ENCODE data around the gene GBP4.

DNA sequence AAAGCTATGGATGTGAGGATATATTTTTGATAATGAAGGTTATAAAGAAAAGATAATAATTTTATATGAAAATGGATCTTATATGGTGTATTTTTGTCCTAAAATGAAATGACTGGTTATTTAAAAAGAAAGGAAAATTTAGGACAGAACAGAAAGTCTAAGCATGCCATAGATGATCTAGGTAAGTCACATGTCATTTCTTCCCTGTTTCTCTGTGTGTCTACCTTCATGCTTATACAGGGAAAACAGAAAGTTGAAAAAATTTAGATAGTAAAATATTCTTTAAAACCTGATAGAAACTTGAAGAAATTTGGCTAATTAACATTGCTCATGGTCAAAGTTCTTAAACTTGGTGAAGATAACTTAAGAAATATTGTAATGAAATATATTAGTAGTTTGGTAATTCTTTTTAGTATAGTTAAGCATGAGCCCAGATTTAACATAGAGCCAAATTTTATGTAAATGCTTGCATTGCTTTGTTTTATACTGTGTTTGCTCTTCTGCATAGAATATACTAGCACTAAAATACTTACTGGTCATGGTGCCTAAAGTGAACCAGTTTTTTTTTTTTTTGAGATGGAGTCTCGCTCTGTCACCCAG is 12.4 kb upstream of the GBP4 start:
- TF ChIP-seq CEBPB (IDR thresholded peaks at IDR 0.05; ENCODE audit: low read depth, low read length) (no peak), POLR2A (IDR thresholded peaks at IDR 0.05; ENCODE audit: low read depth, low read length) (no peak), MXI1 (IDR thresholded peaks at IDR 0.05; ENCODE audit: borderline replicate concordance, low read depth, low read length) (no peak), SMC3 (IDR thresholded peaks at IDR 0.05; ENCODE audit: low read depth, low read length) (no peak), NFE2L2 (IDR thresholded peaks at IDR 0.05; ENCODE audit: low read depth, low read length) (no peak), RCOR1 (IDR thresholded peaks at IDR 0.05; ENCODE audit: insufficient replicate concordance, low read length) (no peak), MAZ (IDR thresholded peaks at IDR 0.05; ENCODE audit: borderline replicate concordance, low read depth, low read length) (no peak), RAD21 (IDR thresholded peaks at IDR 0.05; ENCODE audit: low read length) (no peak), RFX5 (IDR thresholded peaks at IDR 0.05; ENCODE audit: low read depth, low read length) (no peak), CHD1 (IDR thresholded peaks at IDR 0.05; ENCODE audit: low read depth, low read length) (no peak)
- TF ChIP-seq, protein P1, sequence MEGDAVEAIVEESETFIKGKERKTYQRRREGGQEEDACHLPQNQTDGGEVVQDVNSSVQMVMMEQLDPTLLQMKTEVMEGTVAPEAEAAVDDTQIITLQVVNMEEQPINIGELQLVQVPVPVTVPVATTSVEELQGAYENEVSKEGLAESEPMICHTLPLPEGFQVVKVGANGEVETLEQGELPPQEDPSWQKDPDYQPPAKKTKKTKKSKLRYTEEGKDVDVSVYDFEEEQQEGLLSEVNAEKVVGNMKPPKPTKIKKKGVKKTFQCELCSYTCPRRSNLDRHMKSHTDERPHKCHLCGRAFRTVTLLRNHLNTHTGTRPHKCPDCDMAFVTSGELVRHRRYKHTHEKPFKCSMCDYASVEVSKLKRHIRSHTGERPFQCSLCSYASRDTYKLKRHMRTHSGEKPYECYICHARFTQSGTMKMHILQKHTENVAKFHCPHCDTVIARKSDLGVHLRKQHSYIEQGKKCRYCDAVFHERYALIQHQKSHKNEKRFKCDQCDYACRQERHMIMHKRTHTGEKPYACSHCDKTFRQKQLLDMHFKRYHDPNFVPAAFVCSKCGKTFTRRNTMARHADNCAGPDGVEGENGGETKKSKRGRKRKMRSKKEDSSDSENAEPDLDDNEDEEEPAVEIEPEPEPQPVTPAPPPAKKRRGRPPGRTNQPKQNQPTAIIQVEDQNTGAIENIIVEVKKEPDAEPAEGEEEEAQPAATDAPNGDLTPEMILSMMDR (conservative IDR thresholded peaks at IDR 0.05; ENCODE audit: low read depth, low read length), result no peak
- TF ChIP-seq, protein P2, sequence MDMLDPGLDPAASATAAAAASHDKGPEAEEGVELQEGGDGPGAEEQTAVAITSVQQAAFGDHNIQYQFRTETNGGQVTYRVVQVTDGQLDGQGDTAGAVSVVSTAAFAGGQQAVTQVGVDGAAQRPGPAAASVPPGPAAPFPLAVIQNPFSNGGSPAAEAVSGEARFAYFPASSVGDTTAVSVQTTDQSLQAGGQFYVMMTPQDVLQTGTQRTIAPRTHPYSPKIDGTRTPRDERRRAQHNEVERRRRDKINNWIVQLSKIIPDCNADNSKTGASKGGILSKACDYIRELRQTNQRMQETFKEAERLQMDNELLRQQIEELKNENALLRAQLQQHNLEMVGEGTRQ (IDR thresholded peaks at IDR 0.05; ENCODE audit: low read depth, low read length), result no peak
- TF ChIP-seq, protein P3, sequence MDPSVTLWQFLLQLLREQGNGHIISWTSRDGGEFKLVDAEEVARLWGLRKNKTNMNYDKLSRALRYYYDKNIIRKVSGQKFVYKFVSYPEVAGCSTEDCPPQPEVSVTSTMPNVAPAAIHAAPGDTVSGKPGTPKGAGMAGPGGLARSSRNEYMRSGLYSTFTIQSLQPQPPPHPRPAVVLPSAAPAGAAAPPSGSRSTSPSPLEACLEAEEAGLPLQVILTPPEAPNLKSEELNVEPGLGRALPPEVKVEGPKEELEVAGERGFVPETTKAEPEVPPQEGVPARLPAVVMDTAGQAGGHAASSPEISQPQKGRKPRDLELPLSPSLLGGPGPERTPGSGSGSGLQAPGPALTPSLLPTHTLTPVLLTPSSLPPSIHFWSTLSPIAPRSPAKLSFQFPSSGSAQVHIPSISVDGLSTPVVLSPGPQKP (IDR thresholded peaks at IDR 0.05; ENCODE audit: borderline replicate concordance, low read depth, low read length), result no peak
